GM12878 (cell line): ENCODE data around the gene GABBR2. TPM values are rescaled to one million over a fixed set of nuclear protein-coding genes. Genes with fewer than 3 reads are reported as not detected.

Experiments used
- ATAC-seq: fragments of 200-7000 bp; cut with Tn5 transposase; 3 replicates; pipeline ENCODE4 v1.9.1; 2020; ENCODE audit warnings: mild to moderate bottlenecking, moderate library complexity
- BruUV-seq: library from RNA; stranded (reverse); fragments of 400-500 nt; replicated peaks from 2 replicates; lab custom pipeline; 2021; lab: Mats Ljungman, UMichigan
- CTCF ChIA-PET: fragments of 300-600 bp; sonication (Branson Sonifier 250); formaldehyde crosslinking; extraction: SDS; loops from one replicate; lab custom pipeline; 2021; ENCODE audit warnings: inconsistent platforms; lab: Yijun Ruan, JAX
- POLR2A ChIA-PET: fragments of 350-600 bp; formaldehyde crosslinking; extraction: SDS; loops from one replicate; lab custom pipeline; 2021; ENCODE audit warnings: inconsistent platforms; lab: Charles Lee
- RAD21 ChIA-PET: fragments of 300-600 bp; sonication (Branson Sonifier 250); formaldehyde crosslinking; loops from one replicate; lab custom pipeline; 2023; ENCODE audit warnings: antibody characterized with exemption; ENCODE audit not compliant: unreplicated experiment; lab: Charles Lee
- SMC1A ChIA-PET: fragments of 300-600 bp; sonication (Branson Sonifier 250); formaldehyde crosslinking; loops from one replicate; lab custom pipeline; 2023; ENCODE audit not compliant: unreplicated experiment, uncharacterized antibody; lab: Charles Lee
- DNase-seq: peaks from one replicate; pipeline ENCODE4 v3.0.0-alpha.2; 2011; ENCODE audit warnings: low read depth, low spot score
- FAIRE-seq: peaks from 3 replicates; lab custom pipeline; 2011; peaks lifted over from hg19 to GRCh38; lab: Jason Lieb, UNC
- H2AFZ ChIP-seq: 2 replicates; pipeline ENCODE4 v1.6.0; 2011; ENCODE audit warnings: low read depth, low read length, control low read depth; ENCODE audit not compliant: control insufficient read depth
- H3K27ac ChIP-seq: 2 replicates; pipeline ENCODE4 v1.5.1; 2011; ENCODE audit warnings: control low read depth; ENCODE audit not compliant: control insufficient read depth, insufficient read depth
- H3K27me3 ChIP-seq, 2 experiments: replicated peaks in 1 of 2; 2 replicates each; pipeline versions ENCODE4 v1.6.0 to v1.6.1; 2011; ENCODE audit warnings: low read length in 1 of 2; ENCODE audit not compliant: control insufficient read depth in 2 of 2, insufficient read depth in 2 of 2
- H3K36me3 ChIP-seq, 2 experiments: 2 replicates each; pipeline ENCODE4 v1.5.1; 2011; ENCODE audit warnings: low read length in 1 of 2; ENCODE audit not compliant: control insufficient read depth in 2 of 2, insufficient read depth in 2 of 2
- H3K4me1 ChIP-seq: 2 replicates; pipeline ENCODE4 v1.6.1; 2011; ENCODE audit warnings: mild to moderate bottlenecking, low read length, moderate library complexity, mixed read lengths; ENCODE audit not compliant: control insufficient read depth, insufficient read depth
- H3K4me2 ChIP-seq: 2 replicates; pipeline ENCODE4 v1.6.0; 2011; ENCODE audit warnings: control low read depth; ENCODE audit not compliant: control insufficient read depth, insufficient read depth
- H3K4me3 ChIP-seq: fragments of 200-600 bp; sonication (generic); 2 replicates; pipeline ENCODE4 v1.5.1; 2016
- H3K79me2 ChIP-seq: 2 replicates; pipeline ENCODE4 v1.6.0; 2011; ENCODE audit warnings: low read length; ENCODE audit not compliant: control insufficient read depth, insufficient read depth
- H3K9ac ChIP-seq: 2 replicates; pipeline ENCODE4 v1.8.0; 2011; ENCODE audit warnings: low read length, control low read depth, mixed read lengths; ENCODE audit not compliant: control insufficient read depth, insufficient read depth
- H3K9me3 ChIP-seq: replicated peaks from 3 replicates; pipeline ENCODE4 v1.5.1; 2011; ENCODE audit warnings: mild to moderate bottlenecking, low read length; ENCODE audit not compliant: control insufficient read depth, insufficient read depth
- H4K20me1 ChIP-seq: 2 replicates; pipeline ENCODE4 v1.6.0; 2011; ENCODE audit not compliant: control insufficient read depth, insufficient read depth
- EP300 ChIP-seq, 2 experiments: fragments of 150-350 bp in 1 of 2; IDR thresholded peaks; 2 replicates each; pipeline ENCODE4 v1.6.1; 2011 to 2012; ENCODE audit warnings: low read depth in 2 of 2, low read length in 2 of 2, borderline replicate concordance in 1 of 2, improper control_type of control experiment in 1 of 2, inconsistent platforms in 1 of 2; ENCODE audit not compliant: control insufficient read depth in 1 of 2
- FOXK2 ChIP-seq: fragments of 450-650 bp; IDR thresholded peaks from 2 replicates; pipeline ENCODE4 v1.6.1; 2017; ENCODE audit warnings: mild to moderate bottlenecking, moderate library complexity
- HDAC6 ChIP-seq: fragments of 200-600 bp; sonication (generic); IDR thresholded peaks from one replicate; pipeline ENCODE4 v1.8.0; 2017; ENCODE audit warnings: antibody characterized with exemption; ENCODE audit not compliant: unreplicated experiment
- KAT2A ChIP-seq: conservative IDR thresholded peaks from 2 replicates; pipeline ENCODE4 v1.6.1; 2011; ENCODE audit warnings: low read depth, low read length; ENCODE audit not compliant: control insufficient read depth
- MEF2B ChIP-seq: fragments of 450-650 bp; IDR thresholded peaks from 2 replicates; pipeline ENCODE4 v1.6.1; 2018; ENCODE audit warnings: mild to moderate bottlenecking, moderate library complexity; ENCODE audit not compliant: partially characterized antibody, poor library complexity, severe bottlenecking
- NR2C1 ChIP-seq: fragments of 450-650 bp; IDR thresholded peaks from 2 replicates; pipeline ENCODE4 v1.6.1; 2017; ENCODE audit warnings: antibody characterized with exemption, mild to moderate bottlenecking, moderate library complexity
- NRF1 ChIP-seq: conservative IDR thresholded peaks from 2 replicates; pipeline ENCODE4 v1.6.1; 2011; ENCODE audit warnings: mild to moderate bottlenecking, low read depth, low read length, improper control_type of control experiment
- PAX8 ChIP-seq: fragments of 450-650 bp; IDR thresholded peaks from 2 replicates; pipeline ENCODE4 v1.6.1; 2017; ENCODE audit warnings: mild to moderate bottlenecking, moderate library complexity
- REST ChIP-seq: IDR thresholded peaks from 2 replicates; pipeline ENCODE4 v1.6.1; 2012; ENCODE audit warnings: mild to moderate bottlenecking, low read depth, low read length
- SMARCA5 ChIP-seq: fragments of 450-650 bp; IDR thresholded peaks from 2 replicates; pipeline ENCODE4 v1.6.1; 2017; ENCODE audit warnings: mild to moderate bottlenecking
- TAF1 ChIP-seq: IDR thresholded peaks from 2 replicates; pipeline ENCODE4 v1.6.1; 2011; ENCODE audit warnings: mild to moderate bottlenecking, low read depth, low read length, borderline replicate concordance
- YBX1 ChIP-seq: fragments of 450-650 bp; IDR thresholded peaks from 2 replicates; pipeline ENCODE4 v1.6.1; 2016; ENCODE audit warnings: antibody characterized with exemption
- WGBS: methylation state at CpG from one replicate; pipeline ENCODE4 v1.1.6; 2016; ENCODE audit warnings: low lambda C conversion rate; ENCODE audit not compliant: insufficient replicate concordance, insufficient coverage; ENCODE audit errors: missing lambda C conversion rate; 5-methylcytosine and 5-hydroxymethylcytosine counted together
- in situ Hi-C: fragments of 300-500 bp; cut with MboI; formaldehyde crosslinking; loops from 9 replicates; pipeline ENCODE4 v1.14.3; 2018; ENCODE audit warnings: mixed read lengths
- intact Hi-C: fragments of 100-400 bp; cut with micrococcal nuclease; formaldehyde crosslinking; loops from one replicate; pipeline ENCODE4 v1.14.2; 2022; ENCODE audit not compliant: unreplicated experiment
- polyA plus RNA-seq, 11 experiments: library from polyadenylated mRNA; depleted of rRNA in 4 of 11; unstranded in 6 of 11; stranded (reverse) in 5 of 11; fragments of >200 nt; fragmentation: Nextera tagmentation in 4 of 11; fragmentation: Illumina TruSeq in 1 of 11; extraction: Ambion mirVana in 4 of 11; extraction: Trizol in 1 of 11; gene quantifications; 1 replicate in 1 of 11; 2 replicates in 10 of 11; pipeline versions ENCODE4 v1.2.1 to v1.2.3, GENCODE V29; 2011 to 2016; ENCODE audit warnings: inconsistent platforms in 2 of 11, missing spikeins in 2 of 11, low read depth in 1 of 11
- total RNA-seq, 4 experiments: library from RNA; depleted of rRNA in 3 of 4; stranded (reverse); fragments of >200 nt in 3 of 4; fragmentation: Illumina TruSeq in 1 of 4; extraction: Trizol in 1 of 4; gene quantifications; 2 replicates each; pipeline versions ENCODE4 v1.2.1 to v1.2.3, GENCODE V29; 2013 to 2021
- TF ChIP-seq, protein P1 (sequence below): IDR thresholded peaks from 2 replicates; pipeline ENCODE4 v1.6.1; 2012; ENCODE audit warnings: low read depth, low read length, improper control_type of control experiment
- TF ChIP-seq, protein P2 (sequence below): IDR thresholded peaks from 2 replicates; pipeline ENCODE4 v1.6.1; 2012; ENCODE audit warnings: low read depth, low read length, improper control_type of control experiment

Gene GABBR2
- total and polyA plus RNA-seq, 10 of the 15 experiments (the other 5 are each of a cell fraction or from before 2014, with no cell fraction given) = 0.02 to 2.2 (median 0.06) TPM; not detected in 2

- DNase-seq = no peak
- RAD21 ChIA-PET = no interaction called here
Observed at GRCh38 chr9:98665501-98665900, 43.2 kb downstream of the GABBR2 start.

DNA sequence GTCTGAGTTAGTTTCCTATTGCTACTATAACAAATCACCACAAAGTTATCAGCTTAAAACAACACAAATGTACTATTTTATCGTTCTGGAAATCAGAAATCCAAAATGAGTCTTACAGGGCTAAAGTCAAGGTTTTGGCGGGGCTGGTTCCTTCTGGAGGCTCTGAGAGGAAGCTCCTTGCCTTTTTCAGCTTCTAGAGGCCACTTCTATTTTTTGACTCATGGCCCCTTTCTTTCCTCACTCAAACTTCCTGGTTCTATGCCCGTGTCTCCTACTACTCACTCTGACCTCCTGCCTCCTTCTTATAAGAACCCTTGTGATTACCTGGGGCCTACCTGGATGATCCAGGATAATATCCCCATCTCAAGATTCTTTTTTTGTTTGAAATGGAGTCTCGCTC is 48.2 kb downstream of the GABBR2 start:
- no peaks in the 10 kb centered on the region for H3K79me2 ChIP-seq
- no peaks in the 10 kb centered on the region for H3K36me3 ChIP-seq
- no peaks in the 10 kb centered on the region for H4K20me1 ChIP-seq
- ChIA-PET POLR2A (no interaction called here), RAD21 (no interaction called here), SMC1A (interaction anchor here (1.0 kb wide), 1 partner anchor 18 kb away, joined by 4 read pairs; no protein-coding TSS in a partner anchor), CTCF (no interaction called here)
- no peak for ATAC-seq
- DNase-seq = no peak
- WGBS = 44% methylated on average over 4 of the region's 4 CpGs
- no peaks in the 10 kb centered on the region for H3K4me1 ChIP-seq
- no peaks in the 10 kb centered on the region for H3K9me3 ChIP-seq
- intact Hi-C loops = no loop called here
- H3K9ac ChIP-seq = no peak overlapping the region
- H3K27me3 ChIP-seq = no peaks in the 10 kb centered on the region; a peak in 2 of 4 replicates
- no peak overlapping the region for H3K27ac ChIP-seq
- BruUV-seq = no TSS peak
- no peak for TF ChIP-seq KAT2A
- no peak for TF ChIP-seq FOXK2
- TF ChIP-seq, protein P1, sequence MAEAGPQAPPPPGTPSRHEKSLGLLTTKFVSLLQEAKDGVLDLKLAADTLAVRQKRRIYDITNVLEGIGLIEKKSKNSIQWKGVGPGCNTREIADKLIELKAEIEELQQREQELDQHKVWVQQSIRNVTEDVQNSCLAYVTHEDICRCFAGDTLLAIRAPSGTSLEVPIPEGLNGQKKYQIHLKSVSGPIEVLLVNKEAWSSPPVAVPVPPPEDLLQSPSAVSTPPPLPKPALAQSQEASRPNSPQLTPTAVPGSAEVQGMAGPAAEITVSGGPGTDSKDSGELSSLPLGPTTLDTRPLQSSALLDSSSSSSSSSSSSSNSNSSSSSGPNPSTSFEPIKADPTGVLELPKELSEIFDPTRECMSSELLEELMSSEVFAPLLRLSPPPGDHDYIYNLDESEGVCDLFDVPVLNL = no peak
- TF ChIP-seq REST = no peak
- no peak for TF ChIP-seq PAX8
- no peak for TF ChIP-seq NRF1
- TF ChIP-seq YBX1 = no peak
- no peak for TF ChIP-seq TAF1
- no peak for TF ChIP-seq NR2C1
- TF ChIP-seq EP300 (IDR thresholded peaks at IDR 0.05; ENCODE audit: borderline replicate concordance in 1 of 2, control insufficient read depth in 1 of 2, low read depth in 2 of 2, low read length in 2 of 2) = no peak
- no peak for TF ChIP-seq MEF2B
- TF ChIP-seq HDAC6 = no peak
- TF ChIP-seq, protein P2, sequence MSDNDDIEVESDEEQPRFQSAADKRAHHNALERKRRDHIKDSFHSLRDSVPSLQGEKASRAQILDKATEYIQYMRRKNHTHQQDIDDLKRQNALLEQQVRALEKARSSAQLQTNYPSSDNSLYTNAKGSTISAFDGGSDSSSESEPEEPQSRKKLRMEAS = no peak
- no peak overlapping the region for H3K4me2 ChIP-seq
- H2AFZ ChIP-seq = no peak overlapping the region
- no peak overlapping the region for H3K4me3 ChIP-seq
- in situ Hi-C loops = no loop called here
- FAIRE-seq = no peak

More at GRCh38 chr9:98665501-98665900, 43.2 kb downstream of the GABBR2 start:
- no peak overlapping the region for H2AFZ ChIP-seq
- no peaks in the 10 kb centered on the region for H3K79me2 ChIP-seq
- no peak overlapping the region for H3K4me3 ChIP-seq
- no peaks in the 10 kb centered on the region for H3K4me1 ChIP-seq
- ATAC-seq = no peak
- SMC1A ChIA-PET = interaction anchor here (1.1 kb wide), 1 partner anchor 10 kb away, joined by 3 read pairs; no protein-coding TSS in a partner anchor
- intact Hi-C loops (no loop called here), in situ Hi-C loops (no loop called here)
- no peak overlapping the region for H3K4me2 ChIP-seq
- FAIRE-seq = no peak
- H3K27me3 ChIP-seq = no peaks in the 10 kb centered on the region; a peak in 2 of 4 replicates
- no peak overlapping the region for H3K9ac ChIP-seq
- H4K20me1 ChIP-seq = no peaks in the 10 kb centered on the region
- no peak for TF ChIP-seq SMARCA5
- no peaks in the 10 kb centered on the region for H3K9me3 ChIP-seq
- H3K36me3 ChIP-seq = no peaks in the 10 kb centered on the region
- BruUV-seq = no TSS peak
- CTCF ChIA-PET = interaction anchor here (1.0 kb wide), 1 partner anchor 11 kb away, joined by 4 read pairs; no protein-coding TSS in a partner anchor
- H3K27ac ChIP-seq = no peak overlapping the region
- 0% methylated on average over 4 of the region's 4 CpGs for WGBS
- POLR2A ChIA-PET = no interaction called here
